HCT116 (cell line): ENCODE data around the gene SYCE1. TPM values are rescaled to one million over a fixed set of nuclear protein-coding genes. Genes with fewer than 3 reads are reported as not detected.

ENCODE experiments used
- ATAC-seq: fragments of 200-7000 bp; cut with Tn5 transposase; 2 replicates; pipeline ENCODE4 v1.9.1; 2020; ENCODE audit warnings: mild to moderate bottlenecking, moderate library complexity
- BruUV-seq: library from RNA; stranded (reverse); fragments of 400-500 nt; replicated peaks from 2 replicates; lab custom pipeline; 2021; lab: Mats Ljungman, UMichigan
- CTCF ChIA-PET: fragments of 300-600 bp; sonication (Branson Sonifier 250); formaldehyde crosslinking; loops from one replicate; lab custom pipeline; 2021; ENCODE audit warnings: antibody characterized with exemption; lab: Charles Lee
- POLR2A ChIA-PET: fragments of 300-600, 350-600 bp; sonication (Branson Sonifier 250); formaldehyde crosslinking; loops from one replicate; lab custom pipeline; 2021; ENCODE audit warnings: antibody characterized with exemption; lab: Charles Lee
- RAD21 ChIA-PET, 2 experiments: fragments of 300-600 bp; sonication (Branson Sonifier 250); formaldehyde crosslinking; loops; one replicate each; lab custom pipeline; 2023; ENCODE audit warnings: low total read pairs in 2 of 2; ENCODE audit not compliant: uncharacterized antibody in 2 of 2, unreplicated experiment in 2 of 2, low non-redundant PET in 1 of 2; lab: Charles Lee
- DNase-seq: peaks from one replicate; pipeline ENCODE4 v3.0.0-alpha.2; 2010; ENCODE audit warnings: low read depth, low spot score
- H2AFZ ChIP-seq: fragments of 200-600 bp; shearing (Covaris generic), sonication (generic); 2 replicates; pipeline ENCODE4 v1.6.1; 2017; ENCODE audit warnings: low read depth, mixed run types, mixed read lengths, antibody characterized with exemption, low read length; ENCODE audit not compliant: poor library complexity, severe bottlenecking
- H3K27ac ChIP-seq: 2 replicates; pipeline ENCODE4 v1.5.1; 2012; ENCODE audit warnings: low read depth, low read length
- H3K27me3 ChIP-seq: fragments of 200-600 bp; sonication (generic); 2 replicates; pipeline ENCODE4 v1.6.1; 2016; ENCODE audit warnings: mixed run types, low read length, mixed read lengths; ENCODE audit not compliant: insufficient read depth
- H3K36me3 ChIP-seq, 2 experiments: fragments of 200-500 bp in 1 of 2; fragments of 200-600 bp in 1 of 2; sonication (Bioruptor generic) in 1 of 2; sonication (generic) in 1 of 2; 2 replicates each; pipeline versions ENCODE4 v1.5.1 to v1.6.1; 2014 to 2016; ENCODE audit warnings: low read length in 2 of 2, inconsistent platforms in 1 of 2, mixed read lengths in 1 of 2, mixed run types in 1 of 2; ENCODE audit not compliant: insufficient read depth in 2 of 2, control insufficient read depth in 1 of 2
- H3K4me1 ChIP-seq, 2 experiments: fragments of 200-600 bp in 1 of 2; sonication (generic) in 1 of 2; 2 replicates each; pipeline versions ENCODE4 v1.5.1 to v1.6.1; 2012 to 2017; ENCODE audit warnings: low read length in 2 of 2, inconsistent platforms in 1 of 2, mild to moderate bottlenecking in 1 of 2, mixed read lengths in 1 of 2, mixed run types in 1 of 2, moderate library complexity in 1 of 2; ENCODE audit not compliant: insufficient read depth in 2 of 2, control insufficient read depth in 1 of 2
- H3K4me2 ChIP-seq: fragments of 200-600 bp; sonication (generic); 2 replicates; pipeline ENCODE4 v1.6.1; 2017; ENCODE audit warnings: mixed run types, low read length, mixed read lengths
- H3K4me3 ChIP-seq, 2 experiments: fragments of 200-600 bp in 1 of 2; sonication (generic) in 1 of 2; replicated peaks in 1 of 2; 2 replicates each; pipeline ENCODE4 v1.5.1; 2011 to 2016; ENCODE audit warnings: low read length in 2 of 2, control low read depth in 1 of 2, low read depth in 1 of 2, mild to moderate bottlenecking in 1 of 2, mixed read lengths in 1 of 2, mixed run types in 1 of 2
- H3K79me2 ChIP-seq: fragments of 200-600 bp; sonication (generic); 2 replicates; pipeline ENCODE4 v1.6.1; 2017; ENCODE audit warnings: mild to moderate bottlenecking, mixed run types, low read length, moderate library complexity, mixed read lengths; ENCODE audit not compliant: insufficient read depth
- H3K9ac ChIP-seq: fragments of 200-600 bp; sonication (generic); 2 replicates; pipeline ENCODE4 v1.6.1; 2016; ENCODE audit warnings: low read length, mixed read lengths
- H3K9me2 ChIP-seq: fragments of 200-600 bp; sonication (generic), shearing (Covaris generic); 2 replicates; pipeline ENCODE4 v1.6.1; 2017; ENCODE audit warnings: mixed run types, mild to moderate bottlenecking, moderate library complexity; ENCODE audit not compliant: insufficient read depth
- H3K9me3 ChIP-seq, 2 experiments: fragments of 200-500 bp in 1 of 2; fragments of 200-600 bp in 1 of 2; sonication (Bioruptor generic) in 1 of 2; sonication (generic) in 1 of 2; 2 replicates each; pipeline ENCODE4 v1.6.1; 2014 to 2017; ENCODE audit warnings: low read length in 2 of 2, mixed read lengths in 2 of 2, inconsistent platforms in 1 of 2, low read depth in 1 of 2, mild to moderate bottlenecking in 1 of 2, mixed run types in 1 of 2, moderate library complexity in 1 of 2; ENCODE audit not compliant: control insufficient read depth in 1 of 2, insufficient read depth in 1 of 2
- H4K20me1 ChIP-seq: fragments of 200-600 bp; sonication (generic), shearing (Covaris generic); 2 replicates; pipeline ENCODE4 v1.6.1; 2017; ENCODE audit warnings: mixed run types, mild to moderate bottlenecking, moderate library complexity; ENCODE audit not compliant: insufficient read depth
- CBX3 ChIP-seq: IDR thresholded peaks from 2 replicates; pipeline ENCODE4 v1.6.1; 2012; ENCODE audit warnings: low read depth
- CEBPB ChIP-seq: IDR thresholded peaks from 2 replicates; pipeline ENCODE4 v1.6.1; 2012; ENCODE audit warnings: low read depth
- EGR1 ChIP-seq: IDR thresholded peaks from 2 replicates; pipeline ENCODE4 v1.6.1; 2012; ENCODE audit warnings: low read depth
- EZH2 ChIP-seq: fragments of 200-600 bp; sonication (generic); IDR thresholded peaks from 2 replicates; pipeline ENCODE4 v1.6.1; 2017; ENCODE audit warnings: antibody characterized with exemption, mixed run types
- FOSL1 ChIP-seq: IDR thresholded peaks from 2 replicates; pipeline ENCODE4 v1.6.1; 2012; ENCODE audit warnings: low read depth
- JUND ChIP-seq: IDR thresholded peaks from 2 replicates; pipeline ENCODE4 v1.6.1; 2012
- POLR2A ChIP-seq: IDR thresholded peaks from 2 replicates; pipeline ENCODE4 v1.7.0; 2011; ENCODE audit warnings: borderline replicate concordance; ENCODE audit not compliant: insufficient read depth, insufficient read length; ENCODE audit errors: extremely low read depth
- POLR2AphosphoS5 ChIP-seq: IDR thresholded peaks from 2 replicates; pipeline ENCODE4 v1.6.1; 2011; ENCODE audit warnings: mild to moderate bottlenecking, low read depth, low read length, moderate library complexity
- SIN3A ChIP-seq: IDR thresholded peaks from 2 replicates; pipeline ENCODE4 v1.6.1; 2012; ENCODE audit warnings: low read depth
- SP1 ChIP-seq: IDR thresholded peaks from 2 replicates; pipeline ENCODE4 v1.6.1; 2012; ENCODE audit warnings: low read depth
- SRF ChIP-seq: IDR thresholded peaks from 2 replicates; pipeline ENCODE4 v1.6.1; 2012; ENCODE audit warnings: low read depth
- TCF7L2 ChIP-seq: IDR thresholded peaks from 2 replicates; pipeline ENCODE4 v1.7.0; 2011; ENCODE audit warnings: borderline replicate concordance, inconsistent platforms; ENCODE audit not compliant: insufficient read depth, insufficient read length; ENCODE audit errors: extremely low read depth
- YY1 ChIP-seq: IDR thresholded peaks from 2 replicates; pipeline ENCODE4 v1.6.1; 2011; ENCODE audit warnings: low read length, low read depth, moderate library complexity, mild to moderate bottlenecking; ENCODE audit not compliant: insufficient replicate concordance; ENCODE audit errors: extremely low read depth
- intact Hi-C: fragments of 100-400 bp; cut with micrococcal nuclease; formaldehyde crosslinking; loops from 2 replicates; pipeline ENCODE4 v1.10.0; 2022
- total RNA-seq: library from RNA; stranded (reverse); gene quantifications from one replicate; pipeline ENCODE4 v1.2.1, GENCODE V29; 2021; ENCODE audit not compliant: unreplicated experiment
- TF ChIP-seq, protein P1 (sequence below): IDR thresholded peaks from 2 replicates; pipeline ENCODE4 v1.6.1; 2012; ENCODE audit warnings: low read depth
- TF ChIP-seq, protein P2 (sequence below): IDR thresholded peaks from 2 replicates; pipeline ENCODE4 v1.6.1; 2012
- TF ChIP-seq, protein P3 (sequence below): IDR thresholded peaks from 2 replicates; pipeline ENCODE4 v1.6.1; 2012
- TF ChIP-seq, protein P4 (sequence below): IDR thresholded peaks from 2 replicates; pipeline ENCODE4 v1.6.1; 2011; ENCODE audit warnings: mild to moderate bottlenecking, low read length, moderate library complexity; ENCODE audit not compliant: insufficient replicate concordance; ENCODE audit errors: extremely low read depth

Gene SYCE1
- total RNA-seq, 1 experiment from 2014 or later, result not detected

DNA sequence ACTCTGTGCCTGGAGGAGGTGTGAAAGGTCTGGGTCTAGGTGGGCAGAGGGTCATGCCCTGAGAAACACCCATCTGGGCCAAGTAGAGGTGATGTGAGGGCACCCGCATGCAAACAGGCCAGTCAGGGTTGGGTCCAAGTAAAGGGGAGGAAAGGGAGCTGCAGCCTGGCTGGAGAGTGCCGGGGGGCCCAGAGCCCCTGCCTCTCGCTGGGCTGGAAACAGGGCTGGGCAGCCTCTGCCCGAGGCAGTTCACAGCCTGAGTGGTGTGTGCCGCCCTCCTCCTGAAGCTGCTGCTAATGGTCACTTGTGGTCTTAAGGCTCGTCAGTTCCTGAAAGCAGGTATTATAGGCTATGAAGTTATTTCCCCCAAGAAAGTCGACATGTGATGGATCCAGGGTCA, 31.0 kb downstream of the SYCE1 start (continued):
- TF ChIP-seq, protein P1, sequence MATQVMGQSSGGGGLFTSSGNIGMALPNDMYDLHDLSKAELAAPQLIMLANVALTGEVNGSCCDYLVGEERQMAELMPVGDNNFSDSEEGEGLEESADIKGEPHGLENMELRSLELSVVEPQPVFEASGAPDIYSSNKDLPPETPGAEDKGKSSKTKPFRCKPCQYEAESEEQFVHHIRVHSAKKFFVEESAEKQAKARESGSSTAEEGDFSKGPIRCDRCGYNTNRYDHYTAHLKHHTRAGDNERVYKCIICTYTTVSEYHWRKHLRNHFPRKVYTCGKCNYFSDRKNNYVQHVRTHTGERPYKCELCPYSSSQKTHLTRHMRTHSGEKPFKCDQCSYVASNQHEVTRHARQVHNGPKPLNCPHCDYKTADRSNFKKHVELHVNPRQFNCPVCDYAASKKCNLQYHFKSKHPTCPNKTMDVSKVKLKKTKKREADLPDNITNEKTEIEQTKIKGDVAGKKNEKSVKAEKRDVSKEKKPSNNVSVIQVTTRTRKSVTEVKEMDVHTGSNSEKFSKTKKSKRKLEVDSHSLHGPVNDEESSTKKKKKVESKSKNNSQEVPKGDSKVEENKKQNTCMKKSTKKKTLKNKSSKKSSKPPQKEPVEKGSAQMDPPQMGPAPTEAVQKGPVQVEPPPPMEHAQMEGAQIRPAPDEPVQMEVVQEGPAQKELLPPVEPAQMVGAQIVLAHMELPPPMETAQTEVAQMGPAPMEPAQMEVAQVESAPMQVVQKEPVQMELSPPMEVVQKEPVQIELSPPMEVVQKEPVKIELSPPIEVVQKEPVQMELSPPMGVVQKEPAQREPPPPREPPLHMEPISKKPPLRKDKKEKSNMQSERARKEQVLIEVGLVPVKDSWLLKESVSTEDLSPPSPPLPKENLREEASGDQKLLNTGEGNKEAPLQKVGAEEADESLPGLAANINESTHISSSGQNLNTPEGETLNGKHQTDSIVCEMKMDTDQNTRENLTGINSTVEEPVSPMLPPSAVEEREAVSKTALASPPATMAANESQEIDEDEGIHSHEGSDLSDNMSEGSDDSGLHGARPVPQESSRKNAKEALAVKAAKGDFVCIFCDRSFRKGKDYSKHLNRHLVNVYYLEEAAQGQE, result no peak
- TF ChIP-seq, all 23 proteins: peak for 0

DNA sequence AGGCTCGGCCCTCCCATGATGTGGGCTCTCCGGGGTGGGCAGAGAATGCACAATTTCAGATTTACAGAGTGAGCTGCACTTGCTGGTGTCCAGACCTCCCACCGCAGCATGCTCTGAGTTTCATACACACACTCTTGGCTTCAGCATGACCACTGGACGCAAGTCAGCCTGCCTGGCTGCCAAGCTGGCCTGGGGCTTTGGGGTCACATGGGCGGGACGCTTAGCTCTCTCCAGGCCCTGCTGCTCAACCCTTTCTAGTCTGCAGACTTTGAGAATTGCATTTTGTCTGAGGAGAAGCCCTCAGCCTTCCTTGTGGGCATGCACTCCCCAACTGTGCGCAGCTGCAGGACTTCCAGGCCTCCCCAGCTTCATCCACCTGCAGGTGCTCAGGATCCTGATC, 32.5 kb downstream of the SYCE1 start:
- ChIA-PET CTCF (no interaction called here), POLR2A (no interaction called here), RAD21 (no interaction called here)
- BruUV-seq, result no TSS peak
- intact Hi-C loops, result no loop called here
- no peak overlapping the region for H3K4me2 ChIP-seq
- H3K4me3 ChIP-seq, result no peak overlapping the region
- H3K9ac ChIP-seq, result no peak overlapping the region
- no peaks in the 10 kb centered on the region for H3K27me3 ChIP-seq
- H3K27ac ChIP-seq, result no peak overlapping the region
- peaks cover 0 to 2% of the 10 kb centered on the region in 2 experiments; a peak in 1 of 4 replicates for H3K4me1 ChIP-seq
- no peaks in the 10 kb centered on the region for H3K9me3 ChIP-seq
- H3K36me3 ChIP-seq, result no peaks in the 10 kb centered on the region
- DNase-seq (no peak), ATAC-seq (no peak)
- H3K79me2 ChIP-seq, result no peaks in the 10 kb centered on the region
- H2AFZ ChIP-seq, result no peak overlapping the region
- no peaks in the 10 kb centered on the region for H4K20me1 ChIP-seq
- H3K9me2 ChIP-seq, result no peaks in the 10 kb centered on the region
- TF ChIP-seq EZH2, result no peak
- TF ChIP-seq SRF, result no peak
- no peak for TF ChIP-seq POLR2AphosphoS5
- no peak for TF ChIP-seq CEBPB
- no peak for TF ChIP-seq EGR1
- no peak for TF ChIP-seq TCF7L2
- TF ChIP-seq SIN3A, result no peak
- TF ChIP-seq, protein P2, sequence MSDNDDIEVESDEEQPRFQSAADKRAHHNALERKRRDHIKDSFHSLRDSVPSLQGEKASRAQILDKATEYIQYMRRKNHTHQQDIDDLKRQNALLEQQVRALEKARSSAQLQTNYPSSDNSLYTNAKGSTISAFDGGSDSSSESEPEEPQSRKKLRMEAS, result no peak
- no peak for TF ChIP-seq FOSL1
- no peak for TF ChIP-seq CBX3
- TF ChIP-seq SP1, result no peak
- no peak for TF ChIP-seq POLR2A
- TF ChIP-seq JUND, result no peak
- TF ChIP-seq, protein P1, result no peak
- TF ChIP-seq, protein P3, sequence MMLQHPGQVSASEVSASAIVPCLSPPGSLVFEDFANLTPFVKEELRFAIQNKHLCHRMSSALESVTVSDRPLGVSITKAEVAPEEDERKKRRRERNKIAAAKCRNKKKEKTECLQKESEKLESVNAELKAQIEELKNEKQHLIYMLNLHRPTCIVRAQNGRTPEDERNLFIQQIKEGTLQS, result no peak
- TF ChIP-seq, protein P4, sequence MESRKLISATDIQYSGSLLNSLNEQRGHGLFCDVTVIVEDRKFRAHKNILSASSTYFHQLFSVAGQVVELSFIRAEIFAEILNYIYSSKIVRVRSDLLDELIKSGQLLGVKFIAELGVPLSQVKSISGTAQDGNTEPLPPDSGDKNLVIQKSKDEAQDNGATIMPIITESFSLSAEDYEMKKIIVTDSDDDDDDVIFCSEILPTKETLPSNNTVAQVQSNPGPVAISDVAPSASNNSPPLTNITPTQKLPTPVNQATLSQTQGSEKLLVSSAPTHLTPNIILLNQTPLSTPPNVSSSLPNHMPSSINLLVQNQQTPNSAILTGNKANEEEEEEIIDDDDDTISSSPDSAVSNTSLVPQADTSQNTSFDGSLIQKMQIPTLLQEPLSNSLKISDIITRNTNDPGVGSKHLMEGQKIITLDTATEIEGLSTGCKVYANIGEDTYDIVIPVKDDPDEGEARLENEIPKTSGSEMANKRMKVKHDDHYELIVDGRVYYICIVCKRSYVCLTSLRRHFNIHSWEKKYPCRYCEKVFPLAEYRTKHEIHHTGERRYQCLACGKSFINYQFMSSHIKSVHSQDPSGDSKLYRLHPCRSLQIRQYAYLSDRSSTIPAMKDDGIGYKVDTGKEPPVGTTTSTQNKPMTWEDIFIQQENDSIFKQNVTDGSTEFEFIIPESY, result no peak
- TF ChIP-seq YY1, result no peak
